NK-92 (cell line): ENCODE measurements around the gene PEAR1.

ENCODE experiments used
- DNase-seq: peaks from one replicate; lab custom pipeline; 2025; ENCODE audit not compliant: unreplicated experiment; lab: John Stamatoyannopoulos, UW

The PEAR1 gene

GRCh38 chr1:156881101-156881500, 12.4 kb upstream of the PEAR1 start:
- DNase-seq: no peak

- no peak for DNase-seq
Measured at GRCh38 chr1:156881663-156882062, 11.9 kb upstream of the PEAR1 start.

GRCh38 chr1:156882543-156882942, 11.0 kb upstream of the PEAR1 start:
- no peak for DNase-seq

GRCh38 chr1:156883919-156884318, 9.6 kb upstream of the PEAR1 start:
- no peak for DNase-seq

GRCh38 chr1:156884560-156885184, 8.8 kb upstream of the PEAR1 start:
- no peak for DNase-seq

GRCh38 chr1:156885314-156885713, 8.2 kb upstream of the PEAR1 start:
- DNase-seq: no peak

- DNase-seq: no peak
Measured at GRCh38 chr1:156885880-156886355, 7.6 kb upstream of the PEAR1 start.

- DNase-seq: no peak
Measured at GRCh38 chr1:156886583-156887281, 6.8 kb upstream of the PEAR1 start.

- DNase-seq: no peak
Measured at GRCh38 chr1:156887317-156887716, 6.2 kb upstream of the PEAR1 start.

- DNase-seq: no peak
Measured at GRCh38 chr1:156887734-156888133, 5.8 kb upstream of the PEAR1 start.

- DNase-seq: no peak
Measured at GRCh38 chr1:156889802-156890580, 3.5 kb upstream of the PEAR1 start.

- DNase-seq: peak; percentile 19
Measured at GRCh38 chr1:156892190-156893047, 1.1 kb upstream of the PEAR1 start.

- DNase-seq: no peak
Measured at GRCh38 chr1:156894001-156894400, 483 bp downstream of the PEAR1 start.

GRCh38 chr1:156894711-156895454, 1.4 kb downstream of the PEAR1 start:
- no peak for DNase-seq

GRCh38 chr1:156895455-156895812, 1.9 kb downstream of the PEAR1 start:
- no peak for DNase-seq

- DNase-seq: no peak
Measured at GRCh38 chr1:156895927-156896326, 2.4 kb downstream of the PEAR1 start.

- no peak for DNase-seq
Measured at GRCh38 chr1:156896490-156897033, 3.0 kb downstream of the PEAR1 start.

GRCh38 chr1:156897078-156897825, 3.7 kb downstream of the PEAR1 start:
- no peak for DNase-seq

GRCh38 chr1:156898161-156898566, 4.6 kb downstream of the PEAR1 start:
- no peak for DNase-seq
